Spleen (tissue), 7 donors: ENCODE measurements around the gene APBB3.
A peak's percentile ranks its signal among the peaks of the same experiment; 100 is the strongest.

Experiments
- CTCF ChIP-seq, 11 experiments: fragments of 200-600 bp in 7 of 11; fragments of 450-650 bp in 4 of 11; sonication (generic) in 4 of 11; IDR thresholded peaks in 8 of 11; conservative IDR thresholded peaks in 3 of 11; 1 replicate in 7 of 11; 2 replicates in 4 of 11; pipeline versions ENCODE4 v1.4.0 to v1.8.0; 2016 to 2021; ENCODE audit warnings: antibody characterized with exemption in 11 of 11, inconsistent platforms in 4 of 11, mild to moderate bottlenecking in 1 of 11
- POLR2A ChIP-seq, 3 donors: fragments of 450-650 bp; IDR thresholded peaks; one replicate each; pipeline ENCODE4 v1.5.1; 2017; ENCODE audit warnings: antibody characterized with exemption in 3 of 3, mild to moderate bottlenecking in 1 of 3
- POLR2AphosphoS5 ChIP-seq, 3 donors: sonication (generic); formaldehyde crosslinking; IDR thresholded peaks; one replicate each; pipeline ENCODE4 v1.5.1; 2017; ENCODE audit warnings: antibody characterized with exemption in 3 of 3
- donor health status: DM: no; HTN: no; CAD: no; lungs with moderate emphysema.
- donor health status: DM: no; HTN: no; CAD: no.
- donor health status: DM: no; HTN: no; CAD: no.

GRCh38 chr5:140547508-140548299, 16.7 kb downstream of the APBB3 start, which contains the start of gene EIF4EBP3:
- TF ChIP-seq CTCF (IDR thresholded peaks at IDR 0.05 in 8 of 11, conservative IDR thresholded peaks at IDR 0.05 in 3 of 11) (peak; percentile 57 to 91 (median 79)), POLR2AphosphoS5 (IDR thresholded peaks at IDR 0.05) (peak; percentile 96 to 97 (median 97)), POLR2A (IDR thresholded peaks at IDR 0.05) (peak; percentile 24 to 57 (median 56))
